Measurements from ENCODE around the gene ATP2B1.
"Not testable (repeated sequence)": the region's sequence is repeated elsewhere in the genome, so short reads cannot be mapped to it uniquely, and the experiment has no call there.

ATP2B1 gene

GRCh38 chr12:89708565-89709156, at the start of gene ATP2B1:
ATP2B1 (minus strand) TSS chr12:89708838; CDS start chr12:89655886, 52,952 bp downstream.
- DNase-seq, result peak; percentile 72

DNA sequence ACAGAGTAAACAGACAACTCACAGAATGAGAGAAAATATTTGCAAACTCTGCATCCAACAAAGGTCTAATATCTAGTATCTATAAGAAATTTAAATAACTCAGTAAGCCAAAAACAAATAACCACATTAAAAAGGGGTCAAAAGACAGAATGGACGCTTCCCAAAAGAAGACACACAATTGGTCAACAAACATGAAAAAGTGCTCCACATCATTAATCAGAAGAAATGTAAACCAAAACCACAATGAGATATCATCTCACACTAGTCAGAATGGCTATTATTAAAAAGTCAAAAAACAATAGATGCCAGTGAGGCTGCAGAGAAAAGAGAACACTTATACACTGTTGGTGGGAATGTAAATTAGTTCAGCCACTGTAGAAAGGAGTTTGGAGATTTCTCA, 49.3 kb upstream of the ATP2B1 start:
- not testable (repeated sequence) for DNase-seq

- DNase-seq, result no peak
Measured at GRCh38 chr12:89756585-89757398, 48.2 kb upstream of the ATP2B1 start.

- no peak for DNase-seq
Measured at GRCh38 chr12:89756194-89756584, 47.6 kb upstream of the ATP2B1 start.

DNA sequence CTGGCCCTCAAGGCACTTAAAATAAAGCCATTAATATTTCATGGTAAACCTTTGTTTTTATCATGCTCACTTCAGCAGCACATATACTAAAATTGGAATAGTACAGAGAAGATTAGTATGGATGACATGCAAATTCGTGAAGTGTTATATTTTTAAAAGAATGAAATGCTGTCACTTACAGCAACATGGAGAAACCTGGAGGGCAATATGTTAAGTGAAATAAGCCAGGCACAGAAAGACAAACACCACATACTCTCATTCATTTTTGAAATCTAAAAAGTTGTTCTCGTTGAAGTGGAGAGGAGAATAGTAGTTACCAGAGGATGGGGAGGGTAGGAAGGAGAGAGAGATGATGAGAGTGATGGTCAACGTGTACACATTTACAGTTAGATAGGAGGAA, 45.4 kb upstream of the ATP2B1 start:
- DNase-seq, result no peak

GRCh38 chr12:89752341-89752740, 43.7 kb upstream of the ATP2B1 start:
- DNase-seq, result peak; percentile 34

- no peak for DNase-seq
Measured at GRCh38 chr12:89750389-89751351, 42.0 kb upstream of the ATP2B1 start.

DNA sequence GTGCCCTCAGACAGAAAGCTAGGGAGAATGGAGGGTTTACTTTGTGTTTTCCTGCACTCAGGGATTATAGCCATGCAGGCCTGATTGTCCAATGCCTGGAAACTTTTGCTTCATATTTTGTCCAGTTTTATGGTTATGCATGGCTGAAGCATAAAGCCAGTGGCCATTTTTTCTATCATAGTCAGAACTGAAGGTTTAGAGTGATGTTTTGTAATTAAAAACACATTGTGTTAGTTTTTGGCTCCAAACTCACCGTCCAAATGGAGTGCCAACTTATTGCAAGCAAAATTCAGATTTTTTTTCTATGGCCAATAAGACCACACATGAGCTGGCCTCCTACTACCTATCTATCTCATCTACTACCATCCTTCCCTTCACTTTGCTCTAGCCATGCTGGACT, 40.2 kb upstream of the ATP2B1 start:
- DNase-seq, result no peak

- no peak for DNase-seq
Measured at GRCh38 chr12:89745286-89745685, 36.6 kb upstream of the ATP2B1 start.

GRCh38 chr12:89742337-89743022, 33.8 kb upstream of the ATP2B1 start:
- no peak for DNase-seq

GRCh38 chr12:89740943-89741342, 32.3 kb upstream of the ATP2B1 start:
- DNase-seq, result no peak

DNA sequence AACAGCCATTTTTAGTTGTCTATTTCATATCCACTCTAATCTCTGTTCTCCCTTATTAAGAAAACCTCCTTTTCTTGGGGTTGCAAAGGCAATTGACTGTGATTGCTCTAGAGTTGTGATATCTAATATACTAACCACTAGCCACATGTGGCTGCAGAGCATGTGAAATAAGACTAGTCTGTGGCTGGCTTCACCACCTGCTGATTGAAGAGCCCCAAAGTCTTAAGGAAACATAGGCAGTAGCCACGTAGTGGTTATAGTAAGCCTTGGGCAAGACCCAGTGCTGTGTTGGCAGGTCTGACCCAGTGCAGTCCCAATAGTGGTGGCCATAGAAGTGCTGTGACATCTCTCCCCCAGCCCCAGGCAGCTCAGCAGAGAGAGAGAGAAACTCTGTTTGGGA, 28.4 kb upstream of the ATP2B1 start:
- no peak for DNase-seq

DNA sequence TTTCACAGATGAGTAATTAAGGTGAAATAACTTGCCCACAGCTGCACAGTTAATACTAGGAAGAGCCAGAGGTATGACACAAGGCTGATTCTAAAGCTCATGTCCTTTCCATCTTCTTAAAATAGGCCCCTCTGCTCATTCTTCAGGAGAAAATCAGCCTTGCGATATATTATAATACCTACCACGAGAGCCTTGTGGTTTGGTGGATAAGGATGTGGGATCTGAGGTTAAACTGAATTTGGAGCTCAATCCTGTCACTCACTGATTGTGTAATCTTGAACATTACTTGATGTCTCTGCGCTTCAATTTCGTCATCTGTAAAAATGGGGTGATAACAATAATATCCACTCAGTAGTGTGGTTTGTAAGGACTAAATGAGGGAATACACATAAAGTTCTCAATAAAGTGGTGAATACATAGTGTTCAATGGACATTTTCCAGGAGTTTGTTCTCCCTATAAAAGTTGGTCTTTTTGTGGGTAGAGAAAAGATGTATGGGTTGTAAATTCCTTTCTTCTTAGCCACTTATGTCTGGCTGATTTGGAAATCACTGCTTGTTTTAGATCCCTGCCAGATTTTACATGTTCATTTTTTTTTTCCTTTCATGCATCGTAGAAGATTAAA, 25.1 kb upstream of the ATP2B1 start:
- no peak for DNase-seq

- no peak for DNase-seq
Measured at GRCh38 chr12:89732522-89732921, 23.9 kb upstream of the ATP2B1 start.

- no peak for DNase-seq
Measured at GRCh38 chr12:89731614-89732013, 23.0 kb upstream of the ATP2B1 start.

DNA sequence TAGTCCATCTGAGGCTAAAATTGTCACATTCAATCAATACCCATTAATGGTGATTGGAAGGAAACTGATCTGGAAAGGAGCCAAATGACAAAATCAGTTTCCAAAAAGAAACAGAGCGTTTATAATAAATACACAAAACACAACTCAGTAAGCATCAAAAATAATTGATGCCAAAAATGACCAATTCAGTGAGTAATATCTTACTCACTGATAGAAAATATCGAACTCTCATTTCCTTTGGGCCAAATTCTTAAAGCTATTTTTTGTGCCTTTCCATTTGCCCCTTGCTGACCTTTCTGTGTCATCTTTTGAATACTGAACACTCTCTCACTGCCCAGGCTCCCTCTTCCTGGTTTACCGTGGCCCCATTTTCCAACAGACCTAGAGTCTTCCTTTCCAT, 22.5 kb upstream of the ATP2B1 start:
- no peak for DNase-seq

DNA sequence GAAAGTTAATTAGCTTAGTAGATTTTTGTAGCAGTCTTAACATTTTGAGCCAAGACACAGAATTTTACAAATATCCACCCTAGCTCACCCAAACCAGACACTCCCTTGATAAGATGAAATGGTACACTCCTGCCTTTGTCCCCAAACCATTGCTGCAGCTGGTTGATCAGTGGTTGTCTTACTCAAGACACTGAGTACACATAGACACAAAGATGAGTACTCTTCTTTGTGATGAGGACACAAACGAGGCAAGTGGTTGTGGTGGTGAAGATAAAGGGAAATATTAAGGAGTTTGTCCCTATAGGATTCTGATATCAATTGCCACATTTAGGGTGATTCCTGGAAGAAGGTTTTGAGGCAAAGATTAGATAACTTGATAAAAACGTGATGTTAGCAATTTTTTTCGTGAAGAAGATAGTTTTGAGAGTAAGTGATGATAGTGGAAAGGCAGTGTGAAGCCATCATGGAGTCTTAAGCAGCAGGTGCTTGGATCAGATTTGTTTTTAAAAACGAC, 21.4 kb upstream of the ATP2B1 start:
- DNase-seq, result no peak

GRCh38 chr12:89723276-89723675, 14.6 kb upstream of the ATP2B1 start:
- DNase-seq, result no peak

DNA sequence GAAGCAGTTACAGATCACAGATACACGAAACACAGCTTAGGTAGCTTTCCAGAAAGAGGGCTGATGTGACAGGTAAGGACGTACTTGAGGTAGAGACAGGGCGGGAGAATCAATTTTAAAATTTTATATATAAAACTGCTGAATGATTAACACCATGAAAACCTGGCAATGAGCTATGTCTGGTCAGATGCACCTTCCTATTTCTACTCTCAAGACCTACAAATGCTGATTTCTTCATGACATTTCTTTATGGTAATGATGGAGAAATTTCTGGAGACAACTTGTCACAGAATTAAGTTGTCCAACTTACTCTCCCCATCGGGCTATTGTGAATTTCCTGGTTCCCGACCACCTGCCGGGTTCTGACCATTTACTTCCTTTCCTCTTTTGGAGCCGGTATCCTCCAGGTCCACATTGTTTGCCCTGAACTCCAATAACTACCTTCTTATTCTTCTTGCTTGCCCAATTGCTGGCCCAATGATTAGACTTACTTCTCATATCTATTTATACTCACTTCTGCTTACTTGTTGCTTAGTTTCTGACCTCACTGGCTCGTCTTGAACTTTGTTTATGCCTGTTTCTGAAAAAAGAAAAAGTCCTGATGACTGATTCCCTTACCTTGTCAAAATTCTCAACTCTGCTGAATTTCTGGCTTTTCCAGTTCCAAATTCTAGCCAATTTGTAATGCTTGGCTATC, 12.8 kb upstream of the ATP2B1 start:
- no peak for DNase-seq

DNA sequence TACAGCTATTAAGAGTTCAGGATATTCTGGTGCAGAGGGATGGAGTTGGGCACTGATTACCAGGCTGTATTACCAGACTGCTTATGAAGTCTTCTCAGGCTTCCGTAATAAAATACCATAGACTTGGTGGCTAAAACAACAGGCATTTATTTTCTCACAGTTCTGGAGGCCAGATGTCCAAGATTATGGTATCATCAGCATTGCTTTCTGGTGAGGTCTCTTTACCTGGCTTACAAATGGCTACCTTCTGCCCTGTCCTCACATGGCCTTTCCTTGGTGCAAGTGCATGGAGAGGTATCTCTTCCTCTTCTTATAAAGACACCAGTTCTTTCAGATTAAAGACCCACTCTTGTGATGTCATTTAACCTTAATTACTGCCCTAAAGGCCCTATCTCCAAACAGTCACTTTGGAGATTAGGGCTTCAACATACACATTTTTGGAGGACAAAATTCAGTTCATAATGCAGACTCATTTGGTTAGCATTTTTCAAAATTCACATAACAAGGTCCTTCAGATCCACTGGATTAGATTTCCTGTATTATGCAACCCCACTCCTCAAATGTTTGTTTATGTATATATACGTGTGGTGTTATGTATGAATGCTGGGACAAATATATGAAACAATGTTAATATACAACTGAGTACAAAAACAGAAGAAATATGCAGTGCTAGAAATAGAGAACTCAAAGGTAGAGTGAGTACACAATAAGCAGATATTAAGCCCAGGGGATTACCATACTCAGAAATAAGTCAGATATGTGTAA, 9.3 kb upstream of the ATP2B1 start:
- no peak for DNase-seq

DNA sequence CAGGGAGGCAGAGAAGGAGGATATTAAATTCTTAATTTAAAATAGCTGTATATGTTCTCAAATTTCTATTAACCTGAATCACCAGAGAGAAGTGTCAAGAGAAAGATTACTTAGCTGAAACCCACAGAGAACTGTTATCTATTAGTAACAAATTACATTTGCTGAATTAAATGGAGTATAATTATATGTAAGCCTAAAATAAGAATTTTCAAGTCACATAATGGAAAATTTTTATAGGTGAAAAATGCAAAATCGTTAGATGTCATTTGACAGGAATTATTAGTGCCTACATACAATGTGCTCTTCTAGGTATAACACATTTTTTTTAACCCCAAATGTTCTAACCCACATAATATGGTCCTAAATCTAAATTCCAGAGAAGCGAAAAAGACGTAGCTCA, 4.1 kb upstream of the ATP2B1 start:
- no peak for DNase-seq

Measured in NCI-H2171 treated with DMSO at 0.1 percent for 48 hours (cell line).